Rectal smooth muscle tissue (tissue), 1 donor: Measurements from ENCODE around the gene SPCS2.
"Not testable (repeated sequence)": the region's sequence is repeated elsewhere in the genome, so short reads cannot be mapped to it uniquely, and the experiment has no call there.

Experiments used
- H3K27ac ChIP-seq: one replicate; pipeline ENCODE4 v1.7.0; 2013; ENCODE audit warnings: low read depth, low read length, inconsistent platforms
- H3K27me3 ChIP-seq: one replicate; pipeline ENCODE4 v1.7.0; 2013; ENCODE audit warnings: low read length; ENCODE audit not compliant: control insufficient read depth, insufficient read depth
- H3K36me3 ChIP-seq: one replicate; pipeline ENCODE4 v1.7.0; 2013; ENCODE audit warnings: low read length; ENCODE audit not compliant: control insufficient read depth, insufficient read depth
- H3K4me1 ChIP-seq: one replicate; pipeline ENCODE4 v1.7.0; 2013; ENCODE audit warnings: low read length; ENCODE audit not compliant: control insufficient read depth, insufficient read depth
- H3K4me3 ChIP-seq: one replicate; pipeline ENCODE4 v1.7.0; 2013; ENCODE audit warnings: low read length
- H3K9ac ChIP-seq: one replicate; pipeline ENCODE4 v1.7.0; 2013; ENCODE audit warnings: low read length

The SPCS2 gene

DNA sequence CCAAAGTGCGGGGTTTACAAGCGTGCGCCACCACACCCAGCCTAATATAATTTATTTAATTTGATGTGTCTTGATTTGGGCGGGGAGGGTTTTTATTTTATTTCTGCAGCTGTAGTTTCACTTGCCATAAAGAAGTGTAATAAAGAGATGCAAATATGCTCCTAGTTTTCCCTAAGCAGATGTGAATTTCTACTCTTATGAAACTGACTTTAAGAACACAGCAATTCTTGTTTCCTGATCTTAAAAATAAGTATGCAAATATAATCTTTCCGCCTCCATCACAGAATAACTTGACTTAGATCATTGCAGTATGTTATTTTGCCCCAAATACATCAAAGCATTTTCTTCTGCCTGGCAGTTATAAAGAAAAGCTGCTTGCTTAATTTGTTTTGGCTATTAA is 4.4 kb downstream of the SPCS2 start:
- Histone ChIP-seq H3K4me1 (peaks cover 3% of the 10 kb centered on the region), H3K9ac (no peak overlapping the region), H3K27ac (no peak overlapping the region), H3K36me3 (no peaks in the 10 kb centered on the region), H3K4me3 (no peak overlapping the region), H3K27me3 (no peaks in the 10 kb centered on the region)

- no peak overlapping the region for H3K27ac ChIP-seq
These were observed 5.1 kb downstream of the SPCS2 start for GRCh38 chr11:74954199-74954598.

GRCh38 chr11:74956397-74957015 is 7.4 kb downstream of the SPCS2 start:
- H3K27ac ChIP-seq = peak overlapping the region; percentile 0

More at GRCh38 chr11:74954199-74954598, 5.1 kb downstream of the SPCS2 start:
- H3K36me3 ChIP-seq = no peaks in the 10 kb centered on the region
- H3K9ac ChIP-seq = no peak overlapping the region
- no peak overlapping the region for H3K4me3 ChIP-seq
- H3K4me1 ChIP-seq = peaks cover 3% of the 10 kb centered on the region
- H3K27me3 ChIP-seq = no peaks in the 10 kb centered on the region

GRCh38 chr11:74957937-74958629 is 9.0 kb downstream of the SPCS2 start:
- no peak overlapping the region for H3K4me3 ChIP-seq
- no peak overlapping the region for H3K9ac ChIP-seq
- no peaks in the 10 kb centered on the region for H3K36me3 ChIP-seq
- no peaks in the 10 kb centered on the region for H3K27me3 ChIP-seq
- H3K27ac ChIP-seq = no peak overlapping the region
- H3K4me1 ChIP-seq = no peaks in the 10 kb centered on the region

More at GRCh38 chr11:74956397-74957015, 7.4 kb downstream of the SPCS2 start:
- H3K4me1 ChIP-seq = no peaks in the 10 kb centered on the region
- no peaks in the 10 kb centered on the region for H3K27me3 ChIP-seq
- H3K36me3 ChIP-seq = no peaks in the 10 kb centered on the region
- H3K9ac ChIP-seq = no peak overlapping the region
- no peak overlapping the region for H3K4me3 ChIP-seq

DNA sequence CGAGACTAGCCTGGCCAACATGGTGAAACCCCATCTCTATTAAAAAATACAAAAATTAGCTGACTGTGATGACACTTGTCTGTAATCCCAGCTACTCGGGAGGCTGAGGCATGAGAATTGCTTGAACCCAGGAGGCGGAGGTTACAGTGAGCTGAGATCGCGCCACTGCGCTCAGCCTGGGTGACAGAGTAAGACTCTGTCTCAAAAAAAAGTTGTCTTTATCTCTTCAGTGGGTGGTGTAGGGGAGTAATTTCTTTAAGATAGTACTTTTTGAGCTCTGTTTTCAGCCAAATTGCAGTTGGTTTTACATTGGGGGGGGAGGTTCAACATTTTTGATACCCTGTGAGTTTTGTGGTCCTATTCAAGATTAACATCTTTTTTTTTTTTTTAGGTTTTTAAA is 11.1 kb downstream of the SPCS2 start:
- not testable (repeated sequence) for H3K36me3 ChIP-seq, H3K27me3 ChIP-seq, H3K27ac ChIP-seq, H3K4me3 ChIP-seq, H3K4me1 ChIP-seq, H3K9ac ChIP-seq

GRCh38 chr11:74966651-74967050 is 17.6 kb downstream of the SPCS2 start:
- H3K4me3 ChIP-seq = no peak overlapping the region
- H3K27me3 ChIP-seq = no peaks in the 10 kb centered on the region
- no peaks in the 10 kb centered on the region for H3K4me1 ChIP-seq
- peaks cover 4% of the 10 kb centered on the region for H3K36me3 ChIP-seq
- H3K27ac ChIP-seq = no peak overlapping the region
- no peak overlapping the region for H3K9ac ChIP-seq

DNA sequence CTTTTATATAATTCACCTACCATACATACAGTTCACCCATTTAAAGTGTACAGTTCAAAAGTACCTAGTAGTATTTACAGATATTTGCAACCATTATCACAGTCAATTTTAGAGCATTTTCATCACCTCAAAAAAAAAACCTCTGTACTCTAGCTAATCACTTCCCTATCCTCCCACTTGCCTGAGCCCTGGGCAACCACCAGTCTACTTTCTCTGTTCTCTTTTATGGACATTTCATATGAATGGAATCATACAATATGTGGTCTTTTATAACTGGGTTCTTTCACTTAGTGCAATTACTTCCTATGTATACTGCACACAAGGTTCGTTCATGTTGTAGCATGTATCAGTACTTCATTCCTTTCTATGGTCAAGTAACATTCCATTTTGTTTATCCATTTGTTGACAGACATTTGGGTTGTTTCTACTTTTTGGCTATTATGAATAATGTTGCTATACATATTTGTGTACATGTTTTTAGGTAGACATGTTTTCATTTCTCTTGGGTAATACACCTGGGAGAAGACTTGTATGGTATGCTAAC is 21.9 kb downstream of the SPCS2 start:
- Histone ChIP-seq H3K4me1 (no peaks in the 10 kb centered on the region), H3K9ac (no peak overlapping the region), H3K27me3 (no peaks in the 10 kb centered on the region), H3K4me3 (no peak overlapping the region), H3K27ac (no peak overlapping the region), H3K36me3 (peaks cover 8% of the 10 kb centered on the region)

- Histone ChIP-seq H3K27ac (no peak overlapping the region), H3K27me3 (no peaks in the 10 kb centered on the region), H3K4me3 (no peak overlapping the region), H3K9ac (no peak overlapping the region), H3K36me3 (peaks cover 8% of the 10 kb centered on the region), H3K4me1 (no peaks in the 10 kb centered on the region)
These were observed 22.4 kb downstream of the SPCS2 start for GRCh38 chr11:74971424-74971823.

DNA sequence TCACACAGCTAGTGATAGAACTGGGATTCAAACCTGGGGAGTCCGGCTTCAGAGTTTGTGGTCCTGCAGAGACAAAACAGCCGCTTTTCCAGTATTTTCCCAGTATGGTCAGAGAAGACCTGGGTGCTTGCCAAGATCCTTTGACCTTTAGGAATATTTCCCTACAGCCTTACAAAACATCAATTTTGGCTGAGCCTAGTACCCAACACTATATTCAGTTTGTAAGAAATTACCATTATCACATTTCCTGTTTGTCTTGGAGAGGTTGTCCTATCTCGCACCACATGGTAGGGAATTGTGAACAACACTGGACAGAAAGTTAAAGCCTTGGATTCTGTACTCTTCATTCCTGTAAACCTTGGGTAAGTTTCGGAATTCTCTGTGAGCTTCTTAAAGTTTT is 29.0 kb downstream of the SPCS2 start:
- no peak overlapping the region for H3K4me3 ChIP-seq
- peaks cover 12% of the 10 kb centered on the region for H3K36me3 ChIP-seq
- no peaks in the 10 kb centered on the region for H3K4me1 ChIP-seq
- H3K27ac ChIP-seq = no peak overlapping the region
- H3K9ac ChIP-seq = no peak overlapping the region
- no peaks in the 10 kb centered on the region for H3K27me3 ChIP-seq

- no peaks in the 10 kb centered on the region for H3K4me1 ChIP-seq
- H3K4me3 ChIP-seq = no peak overlapping the region
- no peak overlapping the region for H3K27ac ChIP-seq
- no peaks in the 10 kb centered on the region for H3K27me3 ChIP-seq
- peaks cover 8% of the 10 kb centered on the region for H3K36me3 ChIP-seq
- no peak overlapping the region for H3K9ac ChIP-seq
These were observed 31.6 kb downstream of the SPCS2 start for GRCh38 chr11:74980634-74981033.

DNA sequence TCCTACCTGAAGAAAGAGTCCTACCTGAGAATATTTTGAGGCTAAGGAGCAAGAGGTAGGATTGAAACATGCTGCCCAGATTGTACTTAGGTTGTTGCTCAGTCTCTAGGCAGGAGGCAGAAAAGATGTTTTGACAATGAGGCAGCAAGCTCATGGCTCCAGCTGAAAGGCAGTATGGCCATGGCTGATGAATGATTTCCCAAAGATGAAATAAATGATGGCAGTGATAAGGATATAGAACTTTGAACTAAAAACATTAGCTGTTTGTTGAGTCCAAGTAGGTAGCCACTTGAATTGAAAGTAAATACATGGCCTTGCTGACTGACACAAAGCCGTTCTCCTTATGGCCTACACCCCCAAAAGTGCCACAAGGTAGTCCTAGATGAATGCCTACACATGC is 32.8 kb downstream of the SPCS2 start:
- Histone ChIP-seq H3K27ac (no peak overlapping the region), H3K9ac (no peak overlapping the region)

DNA sequence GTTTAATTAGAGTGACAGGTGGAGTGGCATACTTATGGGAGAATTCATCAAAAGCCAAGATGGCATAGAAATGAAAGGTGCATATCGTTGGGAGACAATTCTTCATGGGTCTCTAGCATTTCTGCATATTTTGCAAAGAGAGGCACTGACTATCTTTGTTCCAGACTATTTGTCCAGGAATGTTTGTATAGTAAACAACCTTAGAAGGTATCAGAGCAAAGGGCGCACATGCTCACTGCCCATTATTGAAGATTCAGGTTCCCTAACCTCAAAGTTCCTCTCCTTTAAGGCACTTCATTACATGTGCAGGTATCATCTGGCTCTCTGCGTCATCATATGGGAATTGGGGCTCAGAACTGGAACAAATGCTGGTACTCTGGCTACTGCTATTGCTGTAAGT is 35.0 kb downstream of the SPCS2 start:
- Histone ChIP-seq H3K27ac (no peak overlapping the region), H3K4me3 (no peak overlapping the region), H3K9ac (no peak overlapping the region)

More for the DNA sequence above, 32.8 kb downstream of the SPCS2 start:
- H3K36me3 ChIP-seq = peaks cover 8% of the 10 kb centered on the region
- H3K27me3 ChIP-seq = no peaks in the 10 kb centered on the region
- no peaks in the 10 kb centered on the region for H3K4me1 ChIP-seq
- H3K4me3 ChIP-seq = no peak overlapping the region

GRCh38 chr11:74984730-74985129 is 35.7 kb downstream of the SPCS2 start:
- H3K27me3 ChIP-seq = no peaks in the 10 kb centered on the region
- peaks cover 3% of the 10 kb centered on the region for H3K36me3 ChIP-seq
- no peak overlapping the region for H3K4me3 ChIP-seq
- peaks cover 5% of the 10 kb centered on the region for H3K4me1 ChIP-seq
- H3K9ac ChIP-seq = no peak overlapping the region
- H3K27ac ChIP-seq = no peak overlapping the region

More for the DNA sequence above, 35.0 kb downstream of the SPCS2 start:
- no peaks in the 10 kb centered on the region for H3K27me3 ChIP-seq
- H3K4me1 ChIP-seq = no peaks in the 10 kb centered on the region
- peaks cover 3% of the 10 kb centered on the region for H3K36me3 ChIP-seq
